GM19043 (cell line): ENCODE results near the gene LCP2.

Source experiments
- ATAC-seq: cut with Tn5 transposase; IDR thresholded peaks from one replicate; pipeline ENCODE4 v1.9.1; 2021; ENCODE audit warnings: low read depth; ENCODE audit not compliant: unreplicated experiment

LCP2 gene

GRCh38 chr5:170296935-170297588 is 515 bp downstream of the LCP2 start:
- peak; percentile 56 for ATAC-seq

DNA sequence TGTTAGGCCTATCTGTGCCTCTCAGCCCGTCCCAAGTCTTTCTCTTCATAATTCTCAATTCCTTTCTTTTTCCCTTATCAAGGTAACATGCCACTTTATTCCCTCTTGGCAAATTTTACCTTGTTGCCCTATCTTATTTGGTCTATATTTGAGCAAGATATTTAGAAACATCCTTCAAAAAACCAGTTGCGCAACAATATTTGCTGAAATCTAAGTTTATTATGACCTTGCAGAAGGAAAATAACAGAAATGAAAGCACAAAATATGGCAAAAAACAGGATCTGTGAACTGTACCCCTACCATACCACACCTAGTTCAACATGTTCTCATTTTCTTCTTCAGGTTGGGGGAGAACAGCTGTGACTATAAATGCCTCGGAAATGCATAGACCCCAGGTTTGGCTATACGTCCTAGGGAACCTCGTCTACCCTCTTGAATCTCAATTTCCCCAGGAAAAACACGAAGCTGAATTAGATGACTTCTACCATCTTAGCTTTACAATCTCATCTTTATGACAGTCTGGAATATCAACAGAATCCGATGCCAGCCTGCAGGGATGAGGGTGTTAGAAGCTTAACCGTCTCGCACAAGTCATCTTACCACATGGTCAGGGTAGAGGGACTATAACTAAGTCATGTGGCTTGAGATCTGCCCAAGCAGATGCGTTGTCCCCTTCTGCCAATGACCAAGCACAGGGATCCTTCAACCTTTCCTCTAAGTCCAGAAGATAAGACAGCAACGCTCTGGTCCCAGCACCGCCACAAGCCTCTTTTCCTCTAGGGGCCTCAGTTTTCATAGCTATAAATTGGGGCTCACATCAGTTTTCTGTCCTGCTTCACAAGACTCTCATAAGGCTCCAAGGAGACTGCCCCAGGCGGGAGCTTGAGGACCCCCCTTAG is 1.3 kb downstream of the LCP2 start:
- ATAC-seq = no peak

- ATAC-seq = no peak
These were observed 3.0 kb downstream of the LCP2 start for GRCh38 chr5:170294556-170294955.

GRCh38 chr5:170294057-170294456 is 3.5 kb downstream of the LCP2 start:
- ATAC-seq = no peak

GRCh38 chr5:170293273-170293672 is 4.3 kb downstream of the LCP2 start:
- ATAC-seq = peak; percentile 75

GRCh38 chr5:170292179-170293104 is 5.1 kb downstream of the LCP2 start:
- no peak for ATAC-seq

DNA sequence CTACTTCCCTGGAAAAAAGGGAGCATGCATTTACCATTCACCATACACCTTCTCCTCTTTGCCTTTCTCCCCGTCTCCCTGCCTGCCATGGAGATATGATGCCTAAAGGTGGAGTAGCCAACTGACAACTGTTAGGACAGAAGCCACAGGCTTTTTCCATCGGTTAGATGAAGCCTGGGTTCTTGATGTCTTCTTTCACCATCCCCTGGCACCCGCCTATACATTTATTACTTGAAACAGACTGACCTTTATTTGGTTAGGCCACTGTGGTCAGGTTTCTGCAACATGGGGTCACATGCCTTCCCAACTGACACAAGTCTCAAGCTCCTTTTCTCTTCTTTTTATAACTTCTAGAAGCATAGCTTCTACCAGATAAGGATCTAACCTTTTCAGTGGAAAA is 7.1 kb downstream of the LCP2 start:
- ATAC-seq = no peak

- no peak for ATAC-seq
These were observed 7.8 kb downstream of the LCP2 start for GRCh38 chr5:170289764-170290163.

- ATAC-seq = no peak
These were observed 8.5 kb downstream of the LCP2 start for GRCh38 chr5:170289121-170289520.

- no peak for ATAC-seq
These were observed 9.0 kb downstream of the LCP2 start for GRCh38 chr5:170288551-170288950.

DNA sequence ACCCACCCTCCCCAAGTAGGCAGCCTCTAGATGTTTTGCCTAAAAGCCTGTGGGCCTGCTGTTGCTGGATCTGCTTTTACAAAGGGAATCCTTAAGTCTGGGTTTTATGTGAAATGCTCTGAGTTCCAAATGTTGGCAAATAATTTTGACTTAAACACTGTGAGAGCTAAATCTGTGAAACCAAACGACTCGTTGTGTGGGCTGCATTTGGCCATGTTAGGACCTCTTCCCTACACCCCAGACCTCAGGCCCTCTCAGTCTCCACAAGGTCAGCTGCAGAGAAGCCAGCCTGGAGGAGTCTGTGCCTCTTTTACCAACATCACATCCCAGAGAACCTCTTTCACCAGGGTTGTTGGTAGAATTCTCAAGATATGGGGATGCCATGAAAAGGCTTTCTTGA is 9.4 kb downstream of the LCP2 start:
- no peak for ATAC-seq

DNA sequence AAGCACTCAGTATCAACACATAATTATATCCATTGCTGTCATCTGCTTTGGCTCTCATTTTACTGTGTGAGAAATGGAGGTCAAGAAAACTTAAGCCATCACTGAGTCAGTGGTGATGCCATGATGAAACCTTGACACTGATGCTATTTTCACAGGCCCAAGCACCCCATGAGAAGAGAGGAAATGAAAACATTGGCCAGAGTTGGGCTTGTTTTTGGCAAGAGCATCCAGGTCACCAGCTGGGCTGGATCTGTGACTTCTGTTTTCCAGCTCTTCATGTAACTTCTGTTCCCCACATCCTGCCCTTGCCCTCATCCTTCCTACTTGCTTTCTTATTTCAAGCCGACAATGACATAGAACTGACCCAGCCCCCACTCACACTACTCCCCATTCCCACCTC is 10.0 kb downstream of the LCP2 start:
- no peak for ATAC-seq

GRCh38 chr5:170286386-170286925 is 11.1 kb downstream of the LCP2 start:
- ATAC-seq = no peak

DNA sequence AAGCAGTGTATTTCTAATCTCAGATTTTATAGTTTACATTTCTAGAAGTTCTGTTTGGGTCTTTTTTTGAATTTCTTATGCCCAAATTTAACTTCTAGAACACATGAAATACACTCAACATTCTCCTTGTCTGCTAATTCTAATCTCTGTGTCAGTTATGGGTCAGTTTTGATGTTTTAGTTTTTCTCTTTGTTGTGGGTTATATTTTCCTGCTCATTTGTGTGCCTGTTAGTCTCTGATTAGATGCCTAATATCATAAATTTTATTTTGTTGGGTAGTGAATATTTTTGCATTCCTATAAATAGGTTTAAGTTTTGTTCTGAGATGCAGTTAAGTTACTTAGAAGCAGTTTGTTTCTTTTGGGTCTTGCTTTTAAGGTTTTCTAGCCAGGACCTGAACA is 12.4 kb downstream of the LCP2 start:
- ATAC-seq = no peak

- ATAC-seq = no peak
These were observed 13.3 kb downstream of the LCP2 start for GRCh38 chr5:170284231-170284630.

- no peak for ATAC-seq
These were observed 14.3 kb downstream of the LCP2 start for GRCh38 chr5:170283296-170283695.

DNA sequence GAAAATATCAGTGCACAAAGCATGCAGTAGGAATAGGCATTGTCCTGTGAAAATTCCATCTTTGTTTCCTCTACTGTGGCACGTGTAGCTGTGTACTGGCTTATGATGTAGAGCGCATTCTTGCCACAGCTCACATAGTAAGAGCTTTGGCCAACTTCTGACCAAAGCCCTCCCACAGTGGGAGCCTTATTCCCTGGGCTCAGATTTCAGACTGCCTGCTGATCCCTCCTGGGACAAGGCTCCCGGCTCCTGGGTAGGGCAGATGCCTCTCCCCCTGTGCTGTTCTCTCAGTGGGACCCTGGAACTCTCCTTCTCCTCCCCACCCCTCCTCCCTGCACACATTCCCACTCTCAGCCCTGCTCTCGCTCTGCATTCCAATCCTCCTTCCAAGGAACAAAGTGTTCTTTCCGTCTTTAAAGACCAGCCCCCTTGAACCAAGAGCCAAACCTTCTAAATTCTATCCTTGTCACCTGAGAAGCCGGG is 17.5 kb downstream of the LCP2 start:
- ATAC-seq = no peak

DNA sequence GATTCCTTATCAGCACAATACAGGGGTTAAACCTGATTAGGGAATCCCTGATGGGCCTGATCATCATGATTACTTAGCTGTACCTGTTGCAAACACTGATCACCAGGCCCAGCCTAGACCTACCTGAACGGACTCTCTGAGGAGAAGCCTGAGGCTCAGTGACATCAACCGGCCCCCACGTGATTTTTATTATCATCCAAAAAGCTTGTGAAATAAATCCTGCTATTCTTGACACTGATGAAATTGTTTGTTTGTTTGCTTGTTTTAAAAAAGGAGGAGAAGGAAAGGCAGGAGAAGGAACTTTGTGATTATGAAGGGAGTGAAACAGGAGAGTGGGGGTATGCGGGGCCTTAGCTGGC is 18.1 kb downstream of the LCP2 start:
- no peak for ATAC-seq

DNA sequence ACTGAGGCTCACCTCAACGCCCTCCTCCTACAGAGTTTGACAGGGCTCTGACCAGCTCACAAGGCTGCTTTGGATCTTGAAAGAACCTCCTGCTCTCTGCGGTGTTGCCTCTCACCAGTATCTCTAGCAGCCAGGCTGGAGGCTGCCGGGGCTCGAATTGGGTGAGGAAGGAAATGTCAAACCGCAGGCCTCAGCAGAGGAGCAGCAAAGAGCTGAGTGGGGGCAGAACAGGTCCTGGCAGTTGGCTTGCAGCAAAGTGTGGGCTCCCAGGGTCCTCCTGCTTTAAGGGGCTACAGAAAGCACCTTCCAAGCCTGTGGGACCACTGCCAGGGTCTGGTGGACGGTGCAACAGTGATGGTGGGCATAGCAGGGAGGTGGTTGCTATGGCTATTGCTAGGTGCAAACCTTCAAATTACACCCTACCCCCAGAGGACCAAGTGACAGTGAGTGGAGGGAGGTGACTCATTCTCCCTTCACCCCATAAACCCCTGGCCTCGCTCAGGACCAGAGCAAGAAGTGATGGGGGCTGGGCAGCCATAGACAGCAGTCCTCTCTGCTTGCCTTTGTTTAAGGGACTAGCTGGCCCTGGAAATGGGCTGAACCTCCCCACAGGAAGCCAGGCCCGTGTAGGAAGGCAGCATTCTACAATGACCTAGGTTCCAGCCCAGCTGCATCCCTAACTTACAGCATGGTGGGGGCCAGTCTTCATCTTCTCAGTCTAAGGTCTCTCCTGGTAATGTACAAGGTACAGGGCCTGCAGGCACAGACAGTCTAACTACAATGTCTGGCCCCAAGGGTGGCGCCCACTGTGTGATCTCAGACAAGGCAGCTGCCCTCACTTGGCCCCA is 18.7 kb downstream of the LCP2 start:
- peak; percentile 86 for ATAC-seq

GRCh38 chr5:170277867-170278281 is 19.7 kb downstream of the LCP2 start:
- no peak for ATAC-seq
